Kidney capillary endothelial cell (primary cell): Measurements from ENCODE around the gene USP37.
"Not testable (repeated sequence)": the region's sequence is repeated elsewhere in the genome, so short reads cannot be mapped to it uniquely, and the experiment has no call there.

Source experiments
- DNase-seq: peaks from one replicate; pipeline ENCODE4 v3.0.0-alpha.2; 2018; ENCODE audit warnings: low spot score

USP37 gene

GRCh38 chr2:218555527-218555926 is 12.6 kb downstream of the USP37 start:
- no peak for DNase-seq

DNA sequence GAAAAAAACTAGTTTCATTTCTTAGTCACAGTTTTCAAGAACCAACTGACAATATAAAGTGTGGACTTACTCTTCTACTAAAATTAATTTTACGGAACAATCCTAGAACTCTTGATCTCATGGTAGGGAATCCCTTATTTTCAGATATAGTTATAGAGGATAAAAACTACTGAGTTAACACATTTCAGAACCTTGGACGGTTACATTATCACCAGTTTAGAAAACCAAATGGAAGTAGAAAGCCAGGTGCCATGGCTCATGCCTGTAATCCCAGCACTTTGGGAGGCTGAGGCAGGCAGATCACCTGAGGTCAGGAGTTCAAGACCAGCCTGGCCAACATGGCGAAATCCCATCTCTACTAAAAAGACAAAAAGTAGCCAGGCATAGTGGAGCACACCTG is 13.9 kb downstream of the USP37 start:
- not testable (repeated sequence) for DNase-seq

DNA sequence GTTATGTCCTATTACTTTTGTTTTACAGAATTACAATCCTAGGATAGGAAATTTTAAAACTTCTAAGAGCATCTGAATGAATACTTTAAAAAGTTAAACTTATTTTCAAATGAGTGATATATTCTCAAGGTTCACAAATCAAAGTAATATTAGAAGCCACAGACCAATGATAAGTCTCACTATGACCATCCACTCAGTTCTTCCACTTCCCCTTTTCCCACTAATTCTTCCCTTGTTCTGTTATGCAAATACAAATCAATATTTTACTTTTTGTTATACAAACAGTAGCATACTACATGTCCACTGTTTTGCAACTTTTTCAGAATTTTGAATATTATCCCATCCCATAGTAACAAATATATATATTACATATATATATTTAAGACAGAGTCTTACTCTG is 20.2 kb downstream of the USP37 start:
- DNase-seq: no peak

DNA sequence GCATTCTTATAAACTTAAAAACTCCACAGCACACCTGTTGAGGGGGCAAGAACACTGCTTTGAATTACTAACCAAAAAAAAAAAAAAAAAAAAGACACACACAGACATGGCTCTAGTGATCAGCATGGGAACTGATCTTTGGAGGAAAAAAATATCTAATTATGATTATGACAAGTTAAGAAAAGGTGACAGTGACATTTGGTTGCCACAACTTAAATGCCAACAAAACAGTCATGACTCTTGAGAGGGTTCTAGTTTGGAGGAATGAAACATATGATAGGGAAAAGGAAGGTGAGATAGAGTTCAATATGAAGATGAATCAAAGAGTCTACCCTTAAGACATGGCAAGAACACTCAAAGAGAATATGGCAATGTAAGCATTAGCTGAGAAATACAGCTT is 20.6 kb downstream of the USP37 start:
- no peak for DNase-seq

GRCh38 chr2:218546012-218546411 is 22.1 kb downstream of the USP37 start:
- no peak for DNase-seq

- no peak for DNase-seq
These were observed 28.1 kb downstream of the USP37 start for GRCh38 chr2:218540015-218540414.

DNA sequence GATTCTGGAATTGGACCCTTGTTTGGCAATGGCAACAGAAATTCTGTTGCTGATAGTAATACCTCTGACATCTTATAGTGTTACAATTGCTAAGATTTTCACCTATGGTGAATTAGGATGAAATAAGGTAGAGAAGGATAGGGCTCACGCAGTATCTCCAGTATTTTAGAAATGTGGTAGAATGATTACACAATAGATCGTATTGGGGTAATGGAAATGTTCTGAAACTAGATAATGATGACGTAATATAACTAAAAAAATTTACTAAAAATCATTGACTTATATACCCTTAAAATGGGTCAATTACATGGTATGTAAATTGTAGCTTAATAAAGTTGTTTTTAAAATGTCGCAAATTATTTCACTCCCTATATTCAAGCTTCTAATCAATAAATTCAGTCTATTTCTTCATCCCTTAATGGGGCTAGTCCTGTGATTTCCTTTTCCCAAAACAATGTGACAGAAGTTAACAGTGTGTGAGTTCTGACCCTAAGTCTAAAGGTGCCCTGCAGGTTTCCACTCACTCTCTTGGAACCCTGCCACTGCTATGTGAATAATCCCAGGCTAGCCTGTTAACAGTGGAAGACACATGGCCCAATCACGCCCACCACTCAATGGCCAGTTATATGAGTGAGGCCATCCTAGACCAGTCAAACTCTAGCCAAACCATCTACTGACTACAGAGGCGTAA is 31.2 kb downstream of the USP37 start:
- DNase-seq: no peak

- no peak for DNase-seq
These were observed 38.2 kb downstream of the USP37 start for GRCh38 chr2:218529990-218530389.

DNA sequence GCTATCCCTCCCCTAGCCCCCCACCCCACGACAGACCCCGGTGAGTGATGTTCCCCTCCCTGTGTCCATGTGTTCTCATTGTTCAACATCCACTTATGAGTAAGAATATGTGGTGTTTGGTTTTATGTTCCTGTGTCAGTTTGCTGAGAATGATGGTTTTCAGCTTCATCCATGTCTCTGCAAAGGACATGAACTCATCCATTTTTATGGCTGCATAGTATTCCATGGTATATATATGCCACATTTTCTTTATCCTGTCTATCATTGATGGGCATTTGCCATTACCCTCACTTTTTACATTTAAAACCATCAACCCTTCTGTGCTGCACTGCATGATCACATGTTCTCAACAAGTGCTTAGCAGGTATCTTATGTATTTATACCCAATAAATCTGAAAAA is 39.7 kb downstream of the USP37 start:
- not testable (repeated sequence) for DNase-seq

DNA sequence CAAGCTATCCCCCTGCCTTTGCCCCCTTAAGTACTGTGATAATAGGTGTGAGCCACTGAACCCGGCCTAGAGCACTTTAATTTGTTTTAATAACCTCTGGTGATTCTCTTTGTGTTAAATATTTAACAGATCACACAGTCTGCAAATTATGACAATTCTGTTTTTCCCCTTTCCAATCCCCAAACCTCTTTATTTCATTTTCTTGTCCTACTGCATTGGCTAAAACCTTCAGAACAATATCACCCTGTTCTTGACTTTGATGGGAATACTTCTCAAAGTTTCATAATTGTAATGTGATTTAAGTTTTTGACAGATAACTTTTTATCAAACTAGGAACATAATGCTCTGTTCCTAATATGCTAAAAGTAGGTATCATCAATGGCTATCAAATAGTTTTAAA is 44.5 kb downstream of the USP37 start:
- DNase-seq: no peak

DNA sequence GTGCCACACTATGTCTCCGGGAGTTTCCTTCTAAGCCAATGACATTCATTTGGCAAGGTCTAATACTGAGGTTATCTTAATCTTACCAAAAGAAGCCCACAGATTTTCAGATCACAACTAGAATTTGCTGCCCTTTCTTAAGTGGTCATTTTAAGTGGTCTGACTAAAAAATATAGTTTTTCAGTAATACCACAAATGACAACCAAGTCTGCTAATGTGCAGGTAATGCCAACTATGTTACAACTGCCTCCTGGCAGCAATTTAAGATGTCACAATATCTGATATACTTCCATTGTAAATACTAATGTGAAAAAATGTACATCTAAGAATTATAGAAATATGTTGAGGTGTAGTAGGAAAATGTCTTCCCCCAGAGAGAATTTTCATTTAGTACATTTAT is 49.3 kb downstream of the USP37 start:
- no peak for DNase-seq

GRCh38 chr2:218517434-218518206 is 50.5 kb downstream of the USP37 start:
- no peak for DNase-seq

- DNase-seq: no peak
These were observed 51.5 kb downstream of the USP37 start for GRCh38 chr2:218516614-218517013.

DNA sequence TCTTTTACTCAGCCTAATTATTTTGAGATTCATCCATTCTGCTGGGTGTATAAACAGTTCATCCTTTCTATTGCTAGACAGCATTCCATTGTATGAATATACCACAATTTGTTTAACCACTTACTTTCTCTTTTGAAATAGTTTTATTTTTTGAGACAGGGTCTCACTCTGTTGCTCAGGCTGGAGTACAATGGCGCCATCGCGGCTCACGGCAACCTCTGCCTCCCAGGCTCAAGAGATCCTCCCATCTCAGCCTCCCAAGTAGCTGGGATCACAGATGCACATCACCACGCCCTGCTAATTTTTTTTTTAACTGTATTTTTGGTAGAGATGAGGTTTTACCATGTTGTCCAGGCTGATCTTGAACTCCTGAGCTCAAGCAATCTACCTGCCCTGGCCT is 54.5 kb downstream of the USP37 start:
- DNase-seq: no peak

DNA sequence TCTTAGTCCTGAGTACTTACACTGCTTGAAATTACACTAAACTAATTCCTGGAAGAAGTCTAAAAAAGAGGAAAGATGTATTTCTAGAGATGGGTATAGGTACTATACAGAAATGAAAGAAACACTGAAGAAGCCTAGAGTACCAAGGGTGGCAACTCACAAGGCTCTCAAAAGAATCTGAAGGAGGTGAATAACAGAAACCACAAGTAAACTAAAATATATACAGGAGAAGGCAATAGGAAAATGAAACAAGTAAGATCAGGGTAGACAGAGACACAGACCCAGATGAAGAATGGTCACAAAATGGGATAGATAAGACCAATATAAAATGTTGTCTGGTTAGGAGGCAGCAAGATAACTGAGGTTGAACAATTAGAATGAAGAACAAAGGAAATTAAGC is 59.9 kb downstream of the USP37 start:
- no peak for DNase-seq

DNA sequence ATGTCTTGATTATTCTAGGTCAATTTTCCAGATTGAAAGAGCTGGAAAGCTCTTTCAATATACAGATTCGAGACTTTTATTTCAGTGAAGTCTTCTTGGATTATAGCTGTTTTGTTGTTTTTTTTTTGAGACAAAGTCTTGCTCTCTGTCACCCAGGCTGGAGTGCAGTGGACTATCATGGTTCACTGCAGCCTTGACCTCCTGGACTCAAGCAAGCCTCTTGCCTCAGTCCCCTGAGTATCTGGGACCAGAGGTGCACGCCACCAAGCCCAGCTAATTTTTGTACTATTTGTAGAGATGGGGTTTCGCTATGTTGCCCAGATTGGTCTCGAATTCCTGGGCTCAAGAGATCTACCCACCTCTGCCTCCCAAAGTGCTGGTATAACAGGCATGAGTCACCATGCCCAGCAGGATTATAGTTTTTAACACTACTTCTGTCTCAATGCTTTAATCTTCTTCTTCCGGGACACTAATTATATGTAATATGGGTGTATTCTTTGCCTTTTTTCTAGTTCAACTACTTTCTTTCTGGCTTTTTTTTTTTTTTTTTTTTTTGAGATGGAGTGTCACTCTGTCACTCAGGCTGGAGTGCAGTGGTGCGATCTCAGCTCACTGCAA is 62.3 kb downstream of the USP37 start:
- no peak for DNase-seq

DNA sequence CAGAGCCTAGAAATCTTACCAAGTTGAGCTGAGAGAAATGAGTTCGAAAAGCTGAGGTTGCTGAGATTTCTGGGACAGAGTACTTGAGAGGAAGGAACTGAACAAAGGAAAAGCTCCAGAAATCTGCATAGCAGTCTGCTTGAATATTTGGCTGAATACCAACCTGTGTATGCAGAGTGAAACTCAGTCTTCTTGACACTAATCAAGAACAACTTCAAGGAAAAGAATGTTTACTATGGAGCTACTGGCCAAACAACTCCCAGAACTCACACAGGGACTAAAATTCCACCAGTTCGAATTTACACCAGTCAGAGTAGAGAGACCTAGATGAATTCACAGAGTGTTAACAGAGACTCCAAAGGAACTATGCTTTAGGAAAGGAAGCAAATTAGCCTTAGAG is 66.5 kb downstream of the USP37 start:
- DNase-seq: peak; percentile 23

DNA sequence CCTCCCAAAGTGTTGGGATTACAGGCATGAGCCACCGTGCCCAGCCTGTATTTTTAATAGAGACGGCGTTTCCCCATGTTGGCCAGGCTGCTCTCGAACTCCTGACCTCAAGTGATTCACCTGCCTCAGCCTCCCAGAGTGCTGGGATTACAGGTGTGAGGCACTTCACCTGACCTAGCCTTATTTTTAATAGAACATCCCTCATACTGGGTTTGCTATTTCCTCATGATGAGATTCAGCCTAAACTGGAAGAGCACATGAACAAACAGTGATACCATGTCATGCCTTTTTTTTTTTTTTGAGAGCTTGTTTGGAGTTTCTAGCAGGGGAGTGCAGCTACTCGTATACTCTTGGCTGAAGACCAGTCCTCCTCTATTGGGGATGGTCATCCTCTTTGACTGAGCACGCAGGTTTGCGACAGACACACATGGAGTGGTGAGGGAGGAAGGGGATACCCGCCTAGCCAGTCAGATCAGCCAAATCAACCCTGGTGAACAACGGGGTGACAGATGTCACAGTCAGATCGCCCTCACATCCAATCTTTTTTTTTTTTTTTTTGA is 67.6 kb downstream of the USP37 start:
- no peak for DNase-seq

- no peak for DNase-seq
These were observed 82.0 kb downstream of the USP37 start for GRCh38 chr2:218485986-218486667.

DNA sequence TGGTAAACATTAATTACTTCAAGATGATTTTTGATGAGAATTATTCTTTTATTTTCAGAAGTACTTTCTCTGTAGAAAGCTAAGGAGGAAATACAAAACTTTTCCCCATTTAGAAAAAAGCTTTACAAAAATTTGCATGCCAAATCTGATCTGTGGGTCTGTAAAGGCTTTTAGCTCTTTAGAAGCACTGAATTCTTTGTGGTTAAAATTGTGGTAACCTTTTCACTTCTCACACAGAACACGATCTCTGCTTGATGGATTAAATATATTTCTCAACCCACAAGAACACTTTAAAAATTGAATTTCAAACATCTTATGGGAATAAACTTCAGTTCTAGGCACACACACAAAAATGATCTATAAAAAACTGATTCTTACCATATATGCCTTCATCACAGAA is 85.5 kb downstream of the USP37 start:
- no peak for DNase-seq

DNA sequence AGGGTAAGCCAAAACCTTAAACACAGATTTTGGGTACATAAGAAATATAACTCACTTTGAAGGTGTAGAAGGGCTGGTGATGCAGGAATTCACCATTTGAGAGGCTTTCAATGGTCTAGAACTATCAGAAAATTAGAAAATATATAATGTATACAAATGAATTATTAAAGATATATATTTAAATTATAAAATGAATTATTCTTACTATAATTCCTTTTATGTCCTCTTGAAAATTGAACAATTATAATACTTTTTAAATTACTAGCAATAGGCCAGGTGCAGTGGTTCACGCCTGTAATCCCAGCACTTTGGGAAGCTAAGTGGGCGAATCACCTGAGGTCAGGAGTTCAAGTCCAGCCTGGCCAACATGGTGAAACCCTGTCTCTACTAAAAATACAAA is 88.6 kb downstream of the USP37 start:
- DNase-seq: no peak

DNA sequence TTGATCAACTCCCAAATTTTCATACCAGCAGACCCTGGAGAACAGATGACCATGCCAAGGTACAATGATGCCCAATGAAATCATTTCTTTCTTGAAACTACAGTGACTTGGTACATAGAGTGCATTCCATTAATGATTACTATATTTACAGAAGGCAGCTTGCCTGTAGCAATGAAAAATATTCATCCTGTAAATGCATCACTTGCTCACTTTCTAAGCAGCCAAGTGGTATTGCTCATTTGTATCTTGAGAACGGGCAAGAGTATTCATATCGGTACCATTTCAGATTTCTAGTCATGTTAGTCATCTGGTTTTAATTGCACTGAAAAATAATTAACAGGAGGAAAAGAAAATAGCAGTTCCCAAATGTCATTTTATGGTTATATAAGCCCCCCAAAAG is 89.6 kb downstream of the USP37 start:
- no peak for DNase-seq
